Astrocyte (in vitro differentiated cells and primary cell): ENCODE results near the gene CDK5R1.

Experiments
- EZH2 ChIP-seq: IDR thresholded peaks from 2 replicates; pipeline ENCODE4 v1.6.1; 2012; ENCODE audit warnings: mild to moderate bottlenecking, low read length, inconsistent platforms; ENCODE audit not compliant: insufficient read depth
- TF ChIP-seq, protein P1 (sequence below): IDR thresholded peaks from 2 replicates; pipeline ENCODE4 v1.5.1; 2011; ENCODE audit warnings: low read depth, mild to moderate bottlenecking, inconsistent platforms, low read length, moderate library complexity; ENCODE audit not compliant: insufficient read depth

DNA sequence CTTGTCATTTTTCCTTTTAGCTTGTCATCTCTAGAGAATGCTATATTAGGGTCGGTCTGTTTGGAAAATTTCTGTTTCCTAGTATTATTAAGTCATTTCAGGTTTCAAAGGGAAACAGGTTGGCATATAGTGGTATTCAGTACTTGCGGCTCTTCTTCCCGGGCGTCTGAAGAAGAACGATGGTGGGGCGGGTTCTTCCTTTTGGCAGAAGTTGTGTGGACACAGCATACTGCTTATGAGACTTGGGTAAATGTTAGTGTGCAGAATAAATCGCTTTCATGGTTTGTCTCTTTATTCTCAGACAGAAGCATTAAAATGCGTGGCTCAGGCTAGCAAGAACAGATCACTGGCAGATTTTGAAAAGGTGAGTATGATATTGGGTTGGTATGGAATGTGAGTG lies 9.6 kb upstream of the CDK5R1 start:
- no peak for TF ChIP-seq EZH2
- TF ChIP-seq, protein P1, sequence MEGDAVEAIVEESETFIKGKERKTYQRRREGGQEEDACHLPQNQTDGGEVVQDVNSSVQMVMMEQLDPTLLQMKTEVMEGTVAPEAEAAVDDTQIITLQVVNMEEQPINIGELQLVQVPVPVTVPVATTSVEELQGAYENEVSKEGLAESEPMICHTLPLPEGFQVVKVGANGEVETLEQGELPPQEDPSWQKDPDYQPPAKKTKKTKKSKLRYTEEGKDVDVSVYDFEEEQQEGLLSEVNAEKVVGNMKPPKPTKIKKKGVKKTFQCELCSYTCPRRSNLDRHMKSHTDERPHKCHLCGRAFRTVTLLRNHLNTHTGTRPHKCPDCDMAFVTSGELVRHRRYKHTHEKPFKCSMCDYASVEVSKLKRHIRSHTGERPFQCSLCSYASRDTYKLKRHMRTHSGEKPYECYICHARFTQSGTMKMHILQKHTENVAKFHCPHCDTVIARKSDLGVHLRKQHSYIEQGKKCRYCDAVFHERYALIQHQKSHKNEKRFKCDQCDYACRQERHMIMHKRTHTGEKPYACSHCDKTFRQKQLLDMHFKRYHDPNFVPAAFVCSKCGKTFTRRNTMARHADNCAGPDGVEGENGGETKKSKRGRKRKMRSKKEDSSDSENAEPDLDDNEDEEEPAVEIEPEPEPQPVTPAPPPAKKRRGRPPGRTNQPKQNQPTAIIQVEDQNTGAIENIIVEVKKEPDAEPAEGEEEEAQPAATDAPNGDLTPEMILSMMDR, result no peak
